SK-N-SH (cell line): ENCODE data around the gene TEP1. TPM values are rescaled to one million over a fixed set of nuclear protein-coding genes. Genes with fewer than 3 reads are reported as not detected.

Source experiments
- CTCF ChIA-PET: fragments of 300-600, 350-600 bp; formaldehyde crosslinking; extraction: SDS; loops from one replicate; lab custom pipeline; 2021; lab: Yijun Ruan, JAX
- POLR2A ChIA-PET: fragments of 350-600 bp; sonication (Branson Sonifier 250); formaldehyde crosslinking; extraction: SDS; loops from one replicate; lab custom pipeline; 2020; ENCODE audit warnings: antibody characterized with exemption, inconsistent platforms; lab: Yijun Ruan, JAX
- DNase-seq: peaks from one replicate; pipeline ENCODE4 v3.0.0; 2012
- H2AFZ ChIP-seq: fragments of 200-600 bp; sonication (generic); 2 replicates; pipeline ENCODE4 v1.8.1; 2016; ENCODE audit warnings: antibody characterized with exemption, mild to moderate bottlenecking, low read depth
- H3F3A ChIP-seq: fragments of 200-600 bp; sonication (generic); replicated peaks from 2 replicates; pipeline ENCODE3; 2016; ENCODE audit warnings: antibody characterized with exemption, mild to moderate bottlenecking; ENCODE audit not compliant: insufficient read depth
- H3K27ac ChIP-seq, 2 experiments: fragments of 200-500 bp in 1 of 2; fragments of 200-600 bp in 1 of 2; sonication (Bioruptor generic) in 1 of 2; sonication (generic), shearing (Covaris generic) in 1 of 2; 2 replicates each; pipeline versions ENCODE4 v1.5.1 to v1.6.1; 2014 to 2016; ENCODE audit warnings: low read depth in 2 of 2, inconsistent platforms in 1 of 2, low read length in 1 of 2, mild to moderate bottlenecking in 1 of 2, mixed read lengths in 1 of 2
- H3K27me3 ChIP-seq: fragments of 200-600 bp; sonication (generic), shearing (Covaris generic); 2 replicates; pipeline ENCODE4 v1.6.1; 2016; ENCODE audit warnings: mixed run types; ENCODE audit not compliant: insufficient read depth
- H3K36me3 ChIP-seq, 2 experiments: fragments of 200-500 bp in 1 of 2; fragments of 200-600 bp in 1 of 2; sonication (Bioruptor generic) in 1 of 2; sonication (generic) in 1 of 2; replicated peaks in 1 of 2; 2 replicates each; pipeline versions ENCODE3 to v1.5.1; 2014 to 2016; ENCODE audit warnings: low read length in 1 of 2, mild to moderate bottlenecking in 1 of 2; ENCODE audit not compliant: insufficient read depth in 2 of 2, control insufficient read depth in 1 of 2
- H3K4me1 ChIP-seq, 2 experiments: fragments of 200-500 bp in 1 of 2; fragments of 200-600 bp in 1 of 2; sonication (Bioruptor generic) in 1 of 2; sonication (generic), shearing (Covaris generic) in 1 of 2; 2 replicates each; pipeline versions ENCODE4 v1.5.1 to v1.6.1; 2014 to 2016; ENCODE audit warnings: low read depth in 1 of 2, low read length in 1 of 2, mixed run types in 1 of 2; ENCODE audit not compliant: insufficient read depth in 2 of 2, control insufficient read depth in 1 of 2
- H3K4me2 ChIP-seq: fragments of 200-600 bp; sonication (generic), shearing (Covaris generic); 2 replicates; pipeline ENCODE4 v1.6.1; 2017; ENCODE audit warnings: mixed run types
- H3K4me3 ChIP-seq, 2 experiments: fragments of 200-500 bp in 1 of 2; fragments of 200-600 bp in 1 of 2; sonication (Bioruptor generic) in 1 of 2; sonication (generic), shearing (Covaris generic) in 1 of 2; 2 replicates each; pipeline versions ENCODE4 v1.5.1 to v1.8.1; 2014 to 2016; ENCODE audit warnings: low read depth in 2 of 2, inconsistent platforms in 1 of 2, low read length in 1 of 2, mild to moderate bottlenecking in 1 of 2, mixed read lengths in 1 of 2, moderate library complexity in 1 of 2
- H3K79me2 ChIP-seq: fragments of 200-600 bp; sonication (generic); 2 replicates; pipeline ENCODE4 v1.8.1; 2017; ENCODE audit warnings: mild to moderate bottlenecking; ENCODE audit not compliant: insufficient read depth
- H3K9ac ChIP-seq: fragments of 200-600 bp; sonication (generic); 2 replicates; pipeline ENCODE4 v1.6.1; 2017; ENCODE audit warnings: mixed run types
- H3K9me2 ChIP-seq: fragments of 200-600 bp; sonication (generic); 2 replicates; pipeline ENCODE4 v1.6.1; 2017; ENCODE audit warnings: mixed run types
- H3K9me3 ChIP-seq: fragments of 200-600 bp; sonication (generic); 2 replicates; pipeline ENCODE4 v1.6.1; 2017; ENCODE audit warnings: mixed run types, mild to moderate bottlenecking, moderate library complexity
- H4K20me1 ChIP-seq: fragments of 200-600 bp; sonication (generic); 2 replicates; pipeline ENCODE4 v1.6.1; 2017; ENCODE audit warnings: mild to moderate bottlenecking, mixed run types; ENCODE audit not compliant: insufficient read depth
- ELF1 ChIP-seq: IDR thresholded peaks from 2 replicates; pipeline ENCODE4 v1.4.0; 2012
- EZH2phosphoT487 ChIP-seq: fragments of 200-600 bp; sonication (generic); IDR thresholded peaks from 2 replicates; pipeline ENCODE4 v1.6.1; 2017; ENCODE audit warnings: low read depth, mixed run types, mild to moderate bottlenecking, antibody characterized with exemption, moderate library complexity, borderline replicate concordance
- FOXJ3 ChIP-seq: sonication (generic); formaldehyde crosslinking; IDR thresholded peaks from 2 replicates; pipeline ENCODE4 v1.5.1; 2020; ENCODE audit warnings: mild to moderate bottlenecking, missing genetic modification reagents
- MAX ChIP-seq: IDR thresholded peaks from 2 replicates; pipeline ENCODE4 v1.4.0; 2012; ENCODE audit warnings: low read depth
- NRF1 ChIP-seq: IDR thresholded peaks from 2 replicates; pipeline ENCODE4 v1.6.1; 2012; ENCODE audit warnings: low read depth, mild to moderate bottlenecking, low read length
- POLR2AphosphoS5 ChIP-seq: IDR thresholded peaks from 2 replicates; pipeline ENCODE4 v1.6.1; 2012; ENCODE audit warnings: low read depth, low read length
- RCOR1 ChIP-seq: fragments of 150-350 bp; IDR thresholded peaks from 2 replicates; pipeline ENCODE4 v1.6.1; 2017; ENCODE audit warnings: antibody characterized with exemption, low read length
- RXRA ChIP-seq: IDR thresholded peaks from 2 replicates; pipeline ENCODE4 v1.4.0; 2012; ENCODE audit warnings: low read depth, mild to moderate bottlenecking, borderline replicate concordance
- SIN3A ChIP-seq: IDR thresholded peaks from 2 replicates; pipeline ENCODE4 v1.6.1; 2012; ENCODE audit warnings: low read depth, mild to moderate bottlenecking, low read length, moderate library complexity, borderline replicate concordance
- TAF1 ChIP-seq: IDR thresholded peaks from 2 replicates; pipeline ENCODE4 v1.6.1; 2012; ENCODE audit warnings: low read depth, mild to moderate bottlenecking, low read length, moderate library complexity, borderline replicate concordance
- TCF12 ChIP-seq: IDR thresholded peaks from 2 replicates; pipeline ENCODE4 v1.4.0; 2012
- TEAD4 ChIP-seq: IDR thresholded peaks from 2 replicates; pipeline ENCODE4 v1.4.0; 2012; ENCODE audit warnings: mild to moderate bottlenecking, borderline replicate concordance; ENCODE audit not compliant: insufficient read depth
- ZBTB33 ChIP-seq: IDR thresholded peaks from 2 replicates; pipeline ENCODE4 v1.4.0; 2012; ENCODE audit warnings: low read depth, borderline replicate concordance
- WGBS: methylation state at CpG from one replicate; pipeline ENCODE4 v1.1.6; 2017; ENCODE audit warnings: low lambda C conversion rate; 5-methylcytosine and 5-hydroxymethylcytosine counted together
- polyA plus RNA-seq, 3 experiments: library from polyadenylated mRNA; depleted of rRNA; stranded (reverse); fragments of >200 nt; gene quantifications; 2 replicates each; pipeline ENCODE4 v1.2.3, GENCODE V29; 2012

The TEP1 gene
- polyA plus RNA-seq, 1 of the 3 experiments (the other 2 are of a cell fraction), result 12.1 TPM

GRCh38 chr14:20458031-20458789 lies 44.9 kb upstream of the TEP1 start:
- DNase-seq, result no peak
- H3K4me2 ChIP-seq, result no peak overlapping the region
- no peaks in the 10 kb centered on the region for H3K9me2 ChIP-seq
- no peak overlapping the region for H3K27ac ChIP-seq
- H3K36me3 ChIP-seq, result peaks cover 38 to 44% of the 10 kb centered on the region in 2 experiments
- peaks cover 13 to 21% of the 10 kb centered on the region in 2 experiments; a peak in 3 of 4 replicates for H3K4me1 ChIP-seq
- H3F3A ChIP-seq, result peaks cover 17% of the 10 kb centered on the region
- WGBS, result 87% methylated on average over 7 of the region's 8 CpGs
- TF ChIP-seq MAX (no peak), POLR2AphosphoS5 (0 out of 2 replicates have a peak, but pooled peaks have one; percentile 13)
- no peaks in the 10 kb centered on the region for H3K27me3 ChIP-seq
- no peaks in the 10 kb centered on the region for H3K9me3 ChIP-seq
- H2AFZ ChIP-seq, result no peak overlapping the region
- H3K9ac ChIP-seq, result no peak overlapping the region
- CTCF ChIA-PET, result no interaction called here
- no peak overlapping the region for H3K4me3 ChIP-seq
- POLR2A ChIA-PET, result interaction anchor here (1.0 kb wide), 1 partner anchor 11 kb away, joined by 3 read pairs; no protein-coding TSS in a partner anchor
- H4K20me1 ChIP-seq, result no peaks in the 10 kb centered on the region
- peaks cover 56% of the 10 kb centered on the region for H3K79me2 ChIP-seq

GRCh38 chr14:20456971-20457370 lies 43.7 kb upstream of the TEP1 start:
- H3F3A ChIP-seq, result peaks cover 17% of the 10 kb centered on the region
- TF ChIP-seq TEAD4 (no peak), ELF1 (no peak), TCF12 (no peak), NRF1 (no peak), TAF1 (no peak), EZH2phosphoT487 (no peak), FOXJ3 (CRISPR knock-in tag) (no peak), RXRA (no peak), RCOR1 (no peak), SIN3A (no peak), MAX (no peak), ZBTB33 (no peak)
- TF ChIP-seq, all 33 proteins: peak for 0
- Histone ChIP-seq H3K79me2 (peaks cover 64% of the 10 kb centered on the region), H3K9me3 (no peaks in the 10 kb centered on the region), H3K36me3 (peaks cover 41 to 52% of the 10 kb centered on the region in 2 experiments), H3K9me2 (no peaks in the 10 kb centered on the region), H4K20me1 (no peaks in the 10 kb centered on the region), H3K4me2 (peak overlapping the region; percentile 96; the same call in 1 of the 2 replicates), H3K4me1 (peaks cover 13 to 16% of the 10 kb centered on the region in 2 experiments; a peak in 3 of 4 replicates), H3K27ac (peak overlapping the region in 1 of 2 experiments; percentile 92; a peak in 2 of 4 replicates), H3K9ac (no peak overlapping the region), H3K27me3 (no peaks in the 10 kb centered on the region), H3K4me3 (no peak overlapping the region; a peak in 1 of 4 replicates), H2AFZ (no peak overlapping the region)
- no peak for DNase-seq
- CTCF ChIA-PET, result no interaction called here
- WGBS, result 93% methylated on average over 10 of the region's 13 CpGs
- POLR2A ChIA-PET, result interaction anchor here (3.0 kb wide), 1 partner anchor 13 kb away, joined by 35 read pairs; the partner anchor contains the start of gene PNP
